GM18907 (cell line): ENCODE measurements around the gene ERC2.
A peak's percentile ranks its signal among the peaks of the same experiment; 100 is the strongest.
"Not testable (repeated sequence)": the region's sequence is repeated elsewhere in the genome, so short reads cannot be mapped to it uniquely, and the experiment has no call there.

Experiments used
- ATAC-seq: cut with Tn5 transposase; IDR thresholded peaks from one replicate; pipeline ENCODE4 v1.9.1; 2021; ENCODE audit warnings: mild to moderate bottlenecking, moderate library complexity; ENCODE audit not compliant: unreplicated experiment

Gene ERC2

GRCh38 chr3:56468184-56469106 is at the start of gene ERC2:
Gene ERC2, minus strand, starts transcription at chr3:56468467.
- ATAC-seq: no peak

DNA sequence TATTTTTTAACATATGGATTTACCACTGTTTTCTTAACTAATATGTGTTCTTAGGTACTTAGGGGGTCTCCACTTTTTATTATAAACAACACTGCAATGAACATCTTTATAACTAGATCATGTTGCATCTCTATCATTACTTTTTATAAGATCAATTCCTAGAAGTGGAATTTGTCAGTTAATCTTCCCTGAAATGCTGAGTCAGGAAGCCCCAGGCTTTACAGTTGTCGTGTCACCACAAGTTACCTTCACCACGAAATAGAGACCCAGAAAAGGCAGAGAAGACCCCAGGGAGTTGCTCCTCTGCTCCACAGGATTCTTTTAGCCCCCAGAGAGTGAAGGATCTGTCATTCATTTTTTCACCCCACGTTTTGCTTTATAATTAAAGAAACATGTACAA is 34.5 kb upstream of the ERC2 start:
- no peak for ATAC-seq

- not testable (repeated sequence) for ATAC-seq
Measured at GRCh38 chr3:56496376-56496775, 28.1 kb upstream of the ERC2 start.

GRCh38 chr3:56494679-56495322 is 26.5 kb upstream of the ERC2 start:
- ATAC-seq: peak; percentile 84

GRCh38 chr3:56491566-56491965 is 23.3 kb upstream of the ERC2 start:
- ATAC-seq: no peak

- ATAC-seq: no peak
Measured at GRCh38 chr3:56488812-56489600, 20.7 kb upstream of the ERC2 start.

- ATAC-seq: no peak
Measured at GRCh38 chr3:56484525-56485032, 16.3 kb upstream of the ERC2 start.

GRCh38 chr3:56484122-56484521 is 15.9 kb upstream of the ERC2 start:
- ATAC-seq: no peak

DNA sequence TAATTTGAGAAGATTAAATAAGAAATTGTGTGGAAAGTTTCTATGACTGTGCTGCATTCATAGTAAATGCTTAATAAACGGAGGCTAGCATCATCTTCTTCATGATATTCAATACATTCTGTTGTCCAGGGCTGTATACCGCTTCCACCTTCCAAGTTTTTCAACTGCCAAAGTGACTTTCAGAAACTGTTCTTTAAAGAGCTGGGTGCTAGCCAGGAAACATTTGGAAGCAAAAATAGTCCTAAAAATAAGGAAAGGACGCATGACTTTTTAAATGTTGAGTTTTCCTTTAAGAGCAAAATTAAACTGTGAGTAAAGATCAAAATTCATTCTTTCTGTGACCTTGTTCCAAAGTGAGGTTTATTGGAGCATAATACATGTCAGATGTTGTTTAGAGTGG is 9.4 kb upstream of the ERC2 start:
- no peak for ATAC-seq

- no peak for ATAC-seq
Measured at GRCh38 chr3:56476771-56477170, 8.5 kb upstream of the ERC2 start.

DNA sequence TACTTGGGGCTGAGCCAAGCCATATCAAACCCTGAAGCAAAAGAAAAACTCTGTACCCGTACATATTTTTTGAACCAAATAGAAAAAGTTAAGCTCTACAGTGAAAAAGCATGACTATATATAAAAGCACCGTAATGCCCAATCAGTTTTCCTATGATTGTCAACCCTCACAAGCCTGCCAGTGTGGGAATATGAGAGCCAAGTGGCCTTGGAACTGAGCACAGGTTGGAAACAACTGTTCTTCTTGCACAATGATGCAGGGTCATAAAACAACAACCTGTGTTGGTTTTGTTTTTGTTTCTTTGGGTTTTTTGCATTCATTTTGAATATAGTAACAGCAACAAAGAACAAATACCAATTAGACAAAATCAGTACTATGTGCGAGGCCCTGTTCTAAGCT is 3.5 kb upstream of the ERC2 start:
- no peak for ATAC-seq

GRCh38 chr3:56469141-56469540 is 874 bp upstream of the ERC2 start:
- ATAC-seq: no peak

- ATAC-seq: no peak
Measured at GRCh38 chr3:56467801-56468183, 475 bp downstream of the ERC2 start.

DNA sequence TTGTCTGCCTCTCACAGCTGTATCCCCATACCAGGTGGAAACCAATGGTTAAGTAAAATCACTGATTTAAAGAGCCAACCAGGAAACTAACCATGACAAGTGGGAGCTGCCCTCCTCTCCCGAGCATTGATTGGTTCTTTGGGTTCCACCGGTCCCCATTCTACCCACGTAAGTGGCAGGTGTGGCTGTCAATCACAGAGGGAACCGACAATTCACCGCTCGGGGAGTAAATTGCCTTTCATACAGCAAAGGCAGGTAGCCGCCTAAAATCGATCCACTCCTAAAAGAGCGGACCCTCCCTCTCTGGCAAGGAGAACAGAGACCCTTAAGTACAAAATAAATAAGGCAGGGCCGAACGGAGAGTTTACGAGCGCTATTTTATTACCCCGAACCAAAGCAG is 1.2 kb downstream of the ERC2 start:
- no peak for ATAC-seq

DNA sequence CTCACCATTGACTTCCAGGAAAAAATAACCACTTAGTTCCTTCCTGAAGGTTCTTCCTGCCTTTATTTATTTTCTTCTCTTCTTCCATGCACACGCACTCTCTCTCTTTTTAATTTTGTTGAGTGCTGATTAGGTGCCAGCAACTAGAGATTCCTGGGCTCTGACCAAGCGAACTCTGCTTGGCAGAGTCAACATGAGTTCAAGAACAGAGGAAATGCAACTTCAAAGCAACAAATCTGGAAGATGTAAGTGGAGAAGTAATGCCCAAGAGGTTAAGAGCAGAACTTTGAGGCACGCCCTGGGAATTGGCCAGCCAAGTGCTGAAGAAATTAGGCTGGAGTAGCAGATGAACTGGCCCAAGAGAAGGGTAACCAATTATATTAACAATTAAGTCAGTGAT is 8.5 kb downstream of the ERC2 start:
- no peak for ATAC-seq

DNA sequence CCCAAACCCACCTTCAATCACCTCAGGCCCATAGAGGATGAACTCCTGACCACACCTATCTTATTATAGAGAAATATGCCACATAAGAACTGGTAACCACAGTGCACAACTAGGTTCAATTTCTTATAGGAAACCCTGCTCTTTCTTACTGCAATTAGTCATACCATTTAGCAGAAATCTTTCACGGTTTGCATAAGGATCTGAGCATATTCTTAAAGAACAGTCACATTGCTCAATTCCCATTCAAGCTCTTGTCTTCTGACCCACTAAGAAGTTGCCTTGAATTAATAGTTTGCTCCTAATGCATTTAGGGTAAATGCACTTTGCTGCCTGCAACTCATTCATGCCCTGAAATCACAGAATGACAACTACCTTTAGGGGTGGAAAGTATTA is 9.2 kb downstream of the ERC2 start:
- ATAC-seq: no peak

GRCh38 chr3:56458496-56459103 is 9.7 kb downstream of the ERC2 start:
- no peak for ATAC-seq

DNA sequence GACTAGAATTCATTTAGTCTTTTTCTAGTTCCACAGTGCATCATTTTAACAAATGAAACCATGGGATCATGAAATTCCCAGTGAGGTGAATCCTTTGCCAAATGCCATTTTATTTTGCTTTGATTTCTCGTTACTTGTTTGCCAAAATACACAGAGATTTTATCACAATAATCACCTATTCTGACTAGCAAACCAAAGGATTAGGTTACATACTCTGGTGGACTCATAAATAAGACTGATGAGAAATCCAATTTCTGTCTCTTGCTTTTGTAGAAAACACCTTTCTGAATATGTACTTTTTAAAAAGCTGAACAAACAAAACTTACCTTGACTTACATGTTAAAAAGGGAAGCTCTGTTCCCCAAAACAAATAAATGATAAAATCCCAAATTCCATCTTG is 12.2 kb downstream of the ERC2 start:
- no peak for ATAC-seq

GRCh38 chr3:56453011-56453410 is 15.3 kb downstream of the ERC2 start:
- no peak for ATAC-seq

GRCh38 chr3:56452085-56452484 is 16.2 kb downstream of the ERC2 start:
- ATAC-seq: no peak

DNA sequence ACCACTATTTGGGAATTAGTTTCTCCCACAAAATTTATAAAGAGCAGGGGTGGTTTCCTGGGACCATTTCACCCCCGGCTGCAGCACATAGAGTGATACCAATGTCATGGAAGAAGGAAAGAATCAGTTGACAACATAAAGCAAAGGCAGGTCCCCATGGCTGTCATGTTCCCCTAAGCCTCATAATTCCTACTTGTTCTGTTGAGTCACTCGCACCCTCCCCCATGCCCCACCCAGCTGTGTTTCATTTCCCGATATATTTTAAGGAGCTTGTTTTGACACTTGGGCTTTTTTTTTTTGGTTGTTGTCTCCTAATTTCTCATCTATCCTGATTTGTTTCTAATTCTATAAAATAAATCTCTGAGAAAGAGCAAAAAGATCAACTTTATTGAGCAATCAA is 24.9 kb downstream of the ERC2 start:
- no peak for ATAC-seq
